ENCODE results near the gene SPHK2.
"Not testable (repeated sequence)": the region's sequence is repeated elsewhere in the genome, so short reads cannot be mapped to it uniquely, and the experiment has no call there.

Gene SPHK2

DNA sequence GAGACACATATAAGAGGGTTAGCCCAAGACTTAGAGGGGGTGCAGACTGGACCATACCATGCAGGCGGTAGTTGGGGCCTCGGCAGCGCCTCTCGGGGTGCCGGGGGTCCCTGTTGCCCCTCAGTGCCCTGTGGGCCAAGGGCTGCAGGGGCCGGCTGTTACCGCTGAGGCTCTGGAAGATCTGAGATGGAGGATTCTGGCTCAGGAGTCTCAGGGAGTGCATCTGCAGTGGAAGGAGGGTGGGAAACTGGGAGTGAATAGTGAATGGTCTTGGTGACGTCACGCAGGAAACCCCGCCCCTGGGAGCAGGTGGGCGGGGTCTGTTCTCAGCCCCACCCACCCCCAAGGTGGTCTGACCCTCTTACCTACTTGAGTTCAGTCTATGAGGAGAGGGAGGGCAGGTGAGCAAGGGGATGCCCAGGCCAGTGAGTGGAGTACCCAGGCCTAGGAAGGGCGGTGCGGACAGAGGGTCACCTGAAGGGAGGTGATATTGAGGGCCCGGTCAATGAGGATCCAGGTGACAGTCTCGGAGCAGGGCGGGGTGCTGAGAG is 19.6 kb downstream of the SPHK2 start:
- DNase-seq, result no peak

DNA sequence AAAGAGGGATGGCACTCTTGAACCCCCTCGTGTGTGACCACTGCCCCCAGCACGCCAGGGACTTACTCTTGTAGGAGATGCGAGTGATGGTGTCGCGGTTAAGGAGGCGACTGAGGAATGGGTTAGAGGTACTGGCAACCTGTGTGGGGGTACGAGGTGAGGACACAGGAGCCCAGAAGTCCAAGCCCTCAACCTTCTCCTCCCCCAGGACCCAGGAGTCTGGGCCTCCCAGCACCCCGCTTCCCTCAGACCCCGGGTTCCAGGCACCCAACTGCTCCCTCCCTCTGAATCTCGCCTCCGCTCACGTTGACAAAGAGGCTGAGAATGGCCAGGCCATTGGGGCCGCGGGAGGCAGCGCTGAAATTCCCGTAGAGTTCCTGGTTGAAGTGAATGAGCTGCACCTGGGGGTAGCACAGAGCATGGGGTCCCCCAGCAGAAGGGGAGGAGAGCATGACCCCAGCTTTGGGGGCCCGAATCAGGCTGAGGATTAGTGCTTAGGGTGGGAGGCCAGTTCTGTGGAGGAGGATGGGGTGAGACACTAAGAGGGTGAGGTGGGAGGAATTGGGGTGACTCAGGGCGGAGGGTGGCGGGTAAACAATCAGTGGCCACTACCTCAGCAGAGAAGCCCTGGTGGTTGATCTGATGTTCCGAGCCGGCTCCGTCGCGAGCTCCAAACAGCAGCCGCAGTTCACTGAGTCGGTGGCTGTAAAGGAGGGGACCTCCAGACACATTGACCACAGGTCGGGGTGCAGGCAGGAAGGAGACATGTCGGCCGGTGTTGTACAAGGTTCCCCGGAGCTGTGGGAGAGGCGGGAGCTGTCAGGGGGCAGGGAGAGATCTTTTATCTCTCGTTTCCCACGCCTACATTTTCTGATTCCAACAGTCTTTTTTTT is 20.4 kb downstream of the SPHK2 start:
- no peak for DNase-seq

DNA sequence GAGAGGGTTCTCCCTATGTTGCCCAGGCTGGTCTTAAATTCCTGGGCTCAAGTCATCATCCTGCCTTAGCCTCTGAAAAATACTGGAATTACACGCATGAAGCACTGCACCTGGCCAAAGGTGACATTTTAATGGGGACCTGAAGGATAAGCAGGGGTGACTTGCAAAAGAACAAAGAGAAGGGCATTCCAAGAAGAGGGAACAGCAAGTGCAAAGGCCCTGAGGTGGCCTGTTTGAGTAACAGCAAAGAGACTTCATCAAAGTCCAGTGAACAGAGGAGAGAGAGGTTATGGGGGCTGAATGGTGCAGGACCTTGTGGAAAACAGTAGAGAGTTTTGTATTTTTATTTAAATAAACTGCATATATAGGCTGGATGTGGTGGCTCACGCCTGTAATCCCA is 22.5 kb downstream of the SPHK2 start:
- DNase-seq, result no peak

DNA sequence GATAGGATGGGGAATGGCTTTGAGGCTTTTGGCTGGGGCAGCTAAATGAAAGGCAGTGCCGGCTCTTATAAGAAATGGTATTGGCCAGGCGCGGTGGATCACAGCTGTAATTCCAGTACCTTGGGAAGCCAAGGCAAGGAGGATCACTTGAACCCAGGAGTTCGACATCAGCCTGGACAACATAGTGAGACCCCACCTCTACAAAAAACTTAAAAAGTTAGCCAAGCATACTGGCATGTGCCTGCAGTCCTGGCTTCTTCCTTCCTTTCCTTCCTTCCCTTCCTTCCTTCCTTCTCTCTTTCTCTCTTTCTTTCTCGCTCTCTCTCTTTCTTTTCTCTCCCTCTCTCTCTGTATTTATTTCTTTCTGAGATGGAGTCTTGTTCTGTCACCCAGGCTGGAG is 23.6 kb downstream of the SPHK2 start:
- no peak for DNase-seq

DNA sequence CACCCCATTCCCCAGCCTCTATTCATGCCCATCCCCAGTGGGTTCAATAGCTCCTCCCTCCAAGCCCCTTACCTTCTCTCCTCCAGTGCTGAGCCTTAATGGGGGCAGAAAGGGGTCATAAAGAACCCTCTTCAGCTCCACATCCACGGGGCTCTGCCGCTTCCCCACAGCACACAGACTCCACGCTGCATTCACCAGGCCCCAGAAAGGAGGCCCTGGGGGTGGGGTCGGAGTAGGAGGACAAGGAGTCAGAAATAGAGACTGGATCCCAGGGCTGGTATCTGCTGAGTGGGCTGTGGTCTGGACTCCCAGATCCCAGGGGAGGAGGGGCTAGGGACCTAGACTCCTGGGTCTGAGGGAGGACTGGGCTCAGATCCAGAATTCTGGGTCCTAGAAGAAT is 25.0 kb downstream of the SPHK2 start:
- no peak for DNase-seq

DNA sequence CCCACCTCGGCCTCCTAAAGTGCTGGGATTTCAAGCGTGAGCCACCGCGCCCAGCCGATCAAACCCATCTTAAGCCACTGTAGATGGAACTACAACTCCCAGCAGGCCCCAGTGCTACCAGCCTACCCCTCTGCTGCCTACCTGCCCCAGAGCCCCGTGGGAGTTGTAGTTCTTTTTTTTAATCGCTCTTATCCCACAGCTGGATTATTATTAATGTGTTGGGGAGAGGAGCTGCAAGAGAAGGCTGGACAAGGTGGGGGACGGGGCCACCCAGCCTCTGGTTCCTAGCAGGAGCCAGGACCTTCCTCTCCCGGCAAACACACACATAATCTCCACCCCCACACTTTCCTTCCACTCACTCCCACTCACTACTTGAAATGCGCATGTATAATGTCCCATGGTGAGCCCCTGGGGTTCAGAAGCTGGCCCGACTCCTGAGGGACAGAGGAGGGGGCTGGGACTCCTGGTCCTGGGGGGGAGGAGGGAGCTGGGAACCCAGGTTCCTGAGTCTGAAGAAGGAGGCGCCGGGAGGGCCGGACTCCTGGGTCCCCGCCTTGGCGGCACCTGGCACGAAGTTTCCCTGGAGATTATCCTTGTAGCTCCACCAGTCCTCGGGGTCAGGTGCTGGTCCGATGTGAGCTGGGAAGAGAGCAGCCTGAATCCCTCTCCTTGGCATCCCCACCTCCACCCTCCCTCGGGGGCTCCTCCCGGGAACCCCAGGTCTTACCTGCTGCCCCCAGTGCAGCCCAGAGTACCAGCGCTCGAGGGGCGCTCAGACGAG is 25.7 kb downstream of the SPHK2 start:
- peak; percentile 83 for DNase-seq

DNA sequence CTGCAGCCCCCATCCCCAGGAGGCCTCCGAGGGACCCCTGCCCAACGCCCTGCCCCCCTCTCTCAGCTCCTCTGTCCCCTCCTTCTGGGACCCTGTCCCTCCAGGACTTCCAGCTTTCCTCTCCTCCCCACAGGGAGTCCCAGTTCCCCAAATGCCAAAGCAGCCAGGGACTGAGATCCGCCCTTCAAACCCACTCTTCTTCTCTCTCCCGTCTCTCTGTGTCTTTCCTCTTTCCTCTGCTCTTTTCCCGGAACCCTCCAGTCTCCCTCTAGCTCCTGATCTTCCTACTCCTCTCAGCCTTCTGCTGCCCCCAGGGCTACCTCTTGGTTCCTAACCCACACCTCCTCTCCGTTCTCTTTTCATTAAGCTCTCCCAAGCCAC is 26.3 kb downstream of the SPHK2 start:
- no peak for DNase-seq

DNA sequence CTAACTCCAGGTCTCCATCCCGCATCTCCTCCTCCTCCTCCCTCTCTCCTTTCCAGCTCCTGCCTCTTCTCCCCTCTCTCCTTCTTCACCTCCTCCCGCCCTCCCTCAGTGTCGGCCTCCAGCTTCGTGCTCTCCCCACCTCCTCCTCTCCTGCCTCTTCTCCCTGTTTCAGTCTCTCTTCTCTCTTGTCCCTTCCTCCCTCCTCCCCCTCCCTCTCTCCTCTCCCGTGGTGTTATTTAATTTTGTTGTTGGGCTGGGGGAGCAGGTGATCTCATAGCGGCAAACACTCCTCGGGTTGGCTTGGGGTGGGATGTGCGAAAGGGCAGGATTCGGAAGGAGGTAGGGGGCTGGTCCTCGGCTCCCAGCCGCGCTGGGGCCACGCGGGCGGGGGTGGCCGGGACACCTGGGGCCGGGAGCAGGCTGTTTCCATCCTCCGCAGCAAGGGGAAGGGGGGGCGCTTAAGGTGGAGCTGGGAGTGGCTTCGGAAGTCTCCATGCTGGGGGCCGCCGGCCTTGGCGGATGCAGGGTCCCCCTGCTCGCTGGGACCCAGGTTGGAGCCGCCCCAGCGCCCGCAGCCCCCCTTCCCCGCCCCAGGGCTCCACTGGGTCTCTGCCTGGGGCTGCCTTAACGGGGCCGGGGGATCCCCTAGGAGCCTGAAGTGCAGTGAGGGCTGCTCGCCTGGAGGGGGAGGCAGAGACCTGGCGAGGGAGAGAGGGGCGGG is 26.9 kb downstream of the SPHK2 start, which contains the start of gene CA11:
CA11 (minus strand) TSS at position 187 of the 721 bp plus-strand sequence. CDS start 555 bp downstream, outside the sequence.
- DNase-seq, result peak; percentile 93

DNA sequence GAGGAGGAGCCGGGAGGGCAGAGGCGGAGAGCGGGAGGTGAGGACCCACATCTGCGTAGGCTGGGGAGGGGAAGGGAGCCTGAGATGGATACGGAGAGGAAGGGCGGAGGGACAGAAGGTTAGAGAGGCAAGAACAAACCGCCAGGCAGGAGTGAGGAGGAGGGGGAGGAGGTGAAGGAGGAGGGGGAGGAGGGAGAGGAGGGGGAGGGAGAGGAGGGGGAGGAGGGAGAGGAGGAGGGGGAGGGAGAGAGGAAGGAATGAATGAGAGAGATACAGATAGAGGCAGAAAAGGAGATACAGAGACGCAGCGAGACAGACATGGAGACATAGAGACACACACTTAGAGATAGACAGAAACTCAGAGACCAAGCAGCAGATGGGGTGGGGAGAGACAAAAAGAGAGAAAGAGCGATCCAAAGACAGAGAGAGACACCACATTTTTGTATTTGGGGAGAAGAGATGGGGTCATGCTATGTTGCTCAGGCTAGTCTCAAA is 27.5 kb downstream of the SPHK2 start:
- DNase-seq, result no peak

DNA sequence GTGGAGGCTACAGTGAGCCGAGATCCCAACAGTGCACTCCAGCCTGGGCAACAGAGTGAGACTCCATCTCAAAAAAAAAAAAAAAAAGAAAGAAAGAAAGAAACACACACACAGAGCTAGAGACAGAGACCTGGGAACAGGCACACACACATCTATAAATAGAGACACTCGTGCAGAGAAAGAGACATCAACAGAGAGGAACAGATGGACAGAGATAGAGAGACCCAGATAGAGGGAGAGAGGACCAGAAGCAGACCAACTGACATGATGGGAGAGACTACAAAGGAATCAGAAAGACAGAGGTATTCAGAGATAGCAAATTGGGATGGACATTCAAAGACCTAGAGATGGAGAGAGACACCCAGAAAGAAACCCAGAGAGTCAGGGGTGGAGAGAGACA is 28.8 kb downstream of the SPHK2 start:
- DNase-seq, result no peak

DNA sequence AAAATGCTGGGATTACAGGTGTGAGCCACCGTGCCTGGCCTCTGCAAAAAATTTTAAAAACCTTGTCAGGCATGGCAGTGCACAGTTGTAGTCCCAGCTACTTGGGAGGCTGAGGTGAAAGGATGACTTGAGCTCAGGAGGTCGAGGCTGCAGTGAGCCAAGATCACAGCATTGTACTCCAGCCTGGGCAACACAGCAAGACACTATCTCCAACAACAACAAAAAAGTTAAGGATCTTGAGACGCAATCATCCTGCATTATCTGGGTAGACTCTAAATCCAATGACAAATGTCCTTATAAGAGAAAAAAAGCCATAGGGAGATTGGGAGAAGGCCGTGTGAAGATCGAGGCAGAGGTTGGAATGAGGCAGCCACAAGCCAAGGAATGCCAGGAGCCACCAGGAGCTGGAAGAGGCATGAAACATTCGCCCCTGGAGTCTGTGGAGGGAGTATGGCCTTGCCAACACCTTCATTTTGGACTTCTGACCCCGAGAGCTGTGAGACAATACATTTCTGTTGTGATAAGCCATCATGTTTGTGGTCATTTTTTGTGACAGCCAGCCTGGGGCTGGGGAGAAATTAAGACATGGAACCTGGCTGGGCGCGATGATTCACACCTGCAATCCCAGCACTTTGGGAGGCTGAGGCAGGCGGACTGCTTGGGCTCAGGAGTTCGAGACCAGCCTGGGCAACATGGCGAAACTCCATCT is 31.8 kb downstream of the SPHK2 start:
- no peak for DNase-seq

DNA sequence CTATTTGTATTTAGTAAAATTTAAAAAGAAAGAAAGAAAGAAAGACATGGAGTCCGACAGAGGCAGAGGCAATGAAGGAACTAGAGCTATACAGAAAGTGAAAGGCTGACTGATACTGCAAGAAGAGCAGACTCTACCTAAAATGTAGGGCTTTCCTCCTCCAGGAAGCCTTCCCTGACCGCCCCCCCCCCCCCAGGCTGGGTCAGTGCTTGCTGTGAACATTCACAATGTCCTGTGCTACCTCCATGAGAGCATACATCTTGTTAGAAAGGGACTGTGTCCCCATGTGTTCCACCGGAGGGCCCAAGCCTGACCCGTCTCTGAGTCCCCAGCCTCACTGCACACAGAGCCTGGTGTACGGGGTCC is 32.4 kb downstream of the SPHK2 start:
- no peak for DNase-seq

DNA sequence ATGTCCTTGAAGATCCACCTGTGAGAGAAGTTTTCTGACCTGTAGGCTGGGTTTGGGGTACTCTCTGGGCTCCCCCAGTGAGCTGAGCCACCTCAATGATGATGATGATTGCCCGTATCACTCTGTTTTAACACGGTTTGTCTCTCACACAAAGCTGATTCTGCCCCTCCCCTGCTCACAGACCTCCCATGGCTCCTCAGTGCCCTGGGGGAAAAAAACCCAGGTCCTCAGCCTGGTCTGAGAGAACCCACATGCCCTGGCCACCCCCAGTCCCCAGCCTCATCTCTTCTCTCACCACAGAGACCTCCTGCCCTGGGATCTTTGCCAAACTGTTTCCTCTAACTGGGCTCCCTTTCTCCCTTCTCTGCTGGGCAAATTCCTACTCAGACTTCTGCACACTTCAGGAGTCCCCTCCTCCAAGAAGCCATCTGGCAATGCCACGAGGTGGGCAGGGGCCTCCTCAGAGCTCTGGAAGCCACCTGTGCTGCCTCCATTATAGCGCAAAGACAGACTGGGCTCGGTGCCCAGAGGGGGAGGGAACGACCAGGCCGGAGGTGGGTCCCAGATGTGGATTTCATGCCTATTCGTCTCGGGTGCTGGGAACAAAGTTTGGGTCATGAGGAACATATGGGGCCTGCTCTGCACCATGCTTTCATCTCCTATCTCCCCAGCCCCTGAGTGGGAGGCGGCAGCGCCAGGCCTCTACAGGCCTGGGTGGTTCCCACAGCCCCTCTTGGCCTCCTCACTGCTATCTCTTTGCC is 35.2 kb downstream of the SPHK2 start:
- DNase-seq, result no peak

DNA sequence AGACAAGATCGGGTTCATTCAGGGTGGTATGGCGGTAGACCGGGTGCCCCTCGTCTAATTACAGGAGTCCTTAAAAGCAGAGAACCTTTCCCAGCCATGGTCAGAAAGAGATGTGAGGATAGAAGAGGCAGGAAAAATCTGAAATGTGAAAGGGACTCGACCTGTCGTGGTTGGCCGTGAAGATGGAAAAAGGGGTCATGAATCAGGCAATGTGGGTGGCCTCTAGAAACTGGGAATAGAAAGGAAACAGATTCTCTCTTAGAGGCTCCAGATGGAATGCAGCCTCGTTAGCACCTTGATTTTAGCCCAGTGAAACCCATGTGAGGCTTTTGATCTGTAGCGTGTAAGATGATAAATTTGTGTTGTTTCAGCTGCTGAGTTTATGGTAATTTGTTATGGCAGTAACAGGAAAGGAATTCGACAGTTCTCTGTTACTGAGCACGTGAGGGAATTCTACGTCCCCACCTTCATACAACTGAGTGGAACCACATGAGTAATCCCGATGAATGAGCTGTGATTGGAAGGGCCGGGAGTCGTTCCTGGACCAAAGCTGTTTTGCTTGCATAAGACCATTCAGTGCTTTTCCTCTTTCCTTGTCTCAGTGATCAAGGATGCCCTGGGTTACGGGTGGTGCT is 37.7 kb downstream of the SPHK2 start:
- DNase-seq, result no peak

DNA sequence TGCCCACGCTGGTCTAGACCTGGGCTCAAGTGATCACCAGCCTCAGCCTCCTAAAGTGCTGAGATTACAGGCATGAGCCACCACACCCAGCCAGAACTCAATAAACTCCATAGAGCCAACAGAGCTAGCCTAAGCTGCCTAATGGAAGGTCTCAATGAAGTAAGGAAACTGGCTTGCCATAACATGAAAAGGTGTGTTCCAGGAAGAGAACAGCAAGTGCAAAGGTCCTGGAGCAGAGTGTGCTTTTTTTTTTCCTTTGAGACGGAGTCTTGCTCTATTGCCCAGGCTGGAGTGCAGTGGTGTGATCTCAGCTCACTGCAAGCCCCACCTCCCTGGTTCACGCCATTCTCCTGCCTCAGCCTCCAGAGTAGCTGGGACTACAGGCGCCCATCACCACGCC is 38.5 kb downstream of the SPHK2 start:
- DNase-seq, result not testable (repeated sequence)

DNA sequence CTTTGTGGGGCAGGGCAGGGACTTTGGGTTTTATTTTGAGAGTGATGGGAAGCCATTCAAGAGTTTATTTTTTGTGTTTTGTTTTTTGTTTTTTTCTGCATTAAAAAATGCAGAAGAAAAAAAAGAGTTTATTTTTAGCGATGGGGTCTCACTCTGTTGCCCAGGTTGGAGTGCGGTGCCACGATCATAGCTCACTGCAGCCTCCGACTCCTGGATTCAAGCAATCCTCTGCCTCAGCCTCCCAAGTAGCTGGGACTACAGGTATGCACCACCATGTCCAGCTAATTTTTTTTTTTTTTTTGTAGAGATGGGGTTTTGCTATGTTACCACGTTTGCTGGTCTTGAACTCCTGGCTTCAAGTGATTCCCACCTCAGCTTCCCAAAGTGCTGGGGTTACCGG is 39.2 kb downstream of the SPHK2 start:
- DNase-seq, result no peak

DNA sequence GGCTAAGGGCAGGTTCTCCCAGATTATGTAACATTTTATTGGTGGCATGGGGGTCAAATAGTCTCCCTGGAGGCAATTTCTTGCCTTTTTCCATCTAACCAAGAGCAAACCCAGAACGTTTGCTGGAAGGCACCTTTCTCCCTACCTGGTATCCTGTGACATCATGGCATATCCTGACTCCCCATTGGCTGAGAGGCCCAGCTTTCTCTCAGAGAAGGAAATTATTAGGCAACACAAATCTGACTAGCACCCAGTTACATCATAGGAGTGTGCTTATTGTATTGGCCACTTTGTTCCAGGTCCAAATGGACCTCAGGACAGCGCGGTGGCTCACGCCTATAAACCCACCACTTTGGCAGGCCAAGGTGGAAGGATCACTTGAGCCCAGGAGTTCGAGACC is 40.5 kb downstream of the SPHK2 start:
- DNase-seq, result no peak

DNA sequence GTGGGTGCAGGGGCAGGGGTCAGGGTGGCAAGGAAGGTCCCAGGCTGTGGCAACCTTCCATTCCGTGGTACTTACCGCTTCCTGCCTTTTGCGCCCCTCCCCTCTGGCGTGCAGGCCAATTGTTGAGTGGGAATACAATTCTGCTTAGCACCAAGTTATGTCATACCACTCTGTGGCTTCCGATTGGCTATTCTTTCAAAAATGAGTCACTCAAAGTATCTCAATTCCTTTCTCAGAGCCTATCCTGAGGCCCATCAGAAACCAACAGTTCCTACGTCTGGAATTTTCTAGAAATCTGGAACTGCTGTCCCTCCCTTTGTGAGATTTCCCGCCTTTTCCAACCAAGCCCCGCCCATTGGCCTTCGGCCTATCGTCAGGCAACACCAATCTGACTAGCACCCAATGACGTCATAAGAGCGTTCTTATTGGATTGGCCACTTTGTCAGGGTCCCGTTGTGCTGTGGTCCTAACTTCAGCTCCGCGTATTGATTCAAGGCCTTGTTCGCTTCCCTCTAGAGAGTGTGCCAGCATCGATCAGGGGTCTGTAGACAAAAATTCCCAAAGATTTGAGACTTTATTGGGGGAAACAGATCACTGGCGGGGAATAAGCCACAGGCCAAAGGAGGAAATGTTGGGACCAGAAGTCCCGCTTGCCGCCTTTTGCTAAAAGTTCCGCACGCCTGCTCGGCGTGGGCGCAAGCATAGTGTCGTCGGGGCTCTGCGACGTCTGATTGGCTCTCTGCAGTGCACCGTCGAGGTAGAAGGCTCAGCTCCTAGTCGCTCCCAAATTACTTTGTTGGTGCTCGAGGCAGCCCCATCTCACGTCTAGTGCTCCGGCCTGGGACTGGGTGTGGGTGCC is 41.8 kb downstream of the SPHK2 start:
- peak; percentile 94 for DNase-seq

DNA sequence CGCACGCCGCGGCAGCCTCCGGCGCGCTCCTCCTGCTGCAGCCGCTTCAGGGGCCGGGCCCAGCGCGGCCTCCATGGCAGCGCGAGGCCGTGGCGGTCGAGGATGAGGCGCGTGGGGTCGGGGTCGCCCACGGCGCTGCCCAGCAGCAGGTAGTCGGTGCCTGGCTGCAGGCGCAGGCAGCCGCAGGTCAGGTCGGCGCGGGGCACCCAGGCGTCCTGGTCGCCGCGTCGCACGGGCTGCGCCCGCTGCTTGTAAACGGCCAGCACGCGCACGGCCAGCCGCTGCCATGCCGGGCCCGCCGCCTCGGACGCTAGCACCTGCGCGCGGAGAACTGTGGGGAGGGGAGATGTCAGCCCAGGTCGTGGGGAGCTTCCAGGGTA is 42.4 kb downstream of the SPHK2 start:
- DNase-seq, result no peak

DNA sequence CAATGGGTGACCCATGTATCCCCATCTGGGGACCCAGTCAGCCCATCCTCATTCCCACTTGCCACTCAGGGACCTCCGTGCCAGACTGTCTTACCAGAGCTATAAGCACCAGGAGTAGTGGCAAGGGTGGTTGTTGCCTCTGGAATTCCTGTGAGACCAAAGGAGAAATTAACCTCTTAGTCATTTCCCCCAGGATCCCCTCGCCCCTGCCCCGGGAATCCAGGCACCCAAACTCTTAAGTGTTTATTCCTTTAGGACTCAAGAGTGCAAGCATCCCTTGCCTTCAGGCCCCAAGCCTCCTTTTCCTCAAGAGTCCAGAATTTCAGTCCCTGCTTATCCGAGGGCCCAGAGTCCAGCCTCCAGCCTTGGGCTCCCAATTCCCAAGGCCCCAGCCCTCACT is 44.4 kb downstream of the SPHK2 start:
- no peak for DNase-seq

Measured in activated CD4-positive, alpha-beta T cell treated with anti-CD3 and anti-CD28 coated beads, Interleukin-2, amount 50 U/mL, for 16 hours (primary cell).